A172 (cell line): ENCODE measurements around the gene EFCAB8. TPM values are rescaled to one million over a fixed set of nuclear protein-coding genes. Genes with fewer than 3 reads are reported as not detected.
A peak's percentile ranks its signal among the peaks of the same experiment; 100 is the strongest.
"Not testable (repeated sequence)": the region's sequence is repeated elsewhere in the genome, so short reads cannot be mapped to it uniquely, and the experiment has no call there.

Experiments used
- DNase-seq: peaks from one replicate; pipeline ENCODE4 v3.0.0-alpha.2; 2015; ENCODE audit warnings: low spot score
- total RNA-seq: library from RNA; depleted of rRNA; stranded (reverse); fragments of >200 nt; shearing (Covaris generic); gene quantifications from 2 replicates; pipeline ENCODE4 v1.2.3, GENCODE V29; 2014

The EFCAB8 gene
- total RNA-seq, 1 experiment from 2014 or later: not detected

- DNase-seq: no peak
Observed at GRCh38 chr20:32841174-32841573, 17.5 kb upstream of the EFCAB8 start.

DNA sequence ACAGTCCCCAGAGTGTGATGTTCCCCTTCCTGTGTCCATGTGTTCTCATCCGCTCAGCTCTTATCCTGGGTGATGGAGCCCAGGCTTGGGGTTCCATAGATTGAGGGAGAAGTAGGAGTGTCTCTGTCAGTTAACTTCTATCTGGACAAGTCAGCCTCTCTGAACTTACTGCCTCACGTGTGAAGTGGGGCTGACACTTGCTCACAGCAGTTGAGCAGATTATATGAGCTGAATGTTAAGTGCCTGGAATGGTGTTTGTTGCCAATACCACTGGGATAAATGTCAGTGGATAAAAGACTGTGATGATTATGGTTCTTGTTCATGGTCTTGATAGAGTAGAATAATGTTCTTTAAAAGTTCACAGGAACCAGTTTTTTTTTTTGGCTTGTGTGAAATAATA, 17.1 kb upstream of the EFCAB8 start:
- no peak for DNase-seq

DNA sequence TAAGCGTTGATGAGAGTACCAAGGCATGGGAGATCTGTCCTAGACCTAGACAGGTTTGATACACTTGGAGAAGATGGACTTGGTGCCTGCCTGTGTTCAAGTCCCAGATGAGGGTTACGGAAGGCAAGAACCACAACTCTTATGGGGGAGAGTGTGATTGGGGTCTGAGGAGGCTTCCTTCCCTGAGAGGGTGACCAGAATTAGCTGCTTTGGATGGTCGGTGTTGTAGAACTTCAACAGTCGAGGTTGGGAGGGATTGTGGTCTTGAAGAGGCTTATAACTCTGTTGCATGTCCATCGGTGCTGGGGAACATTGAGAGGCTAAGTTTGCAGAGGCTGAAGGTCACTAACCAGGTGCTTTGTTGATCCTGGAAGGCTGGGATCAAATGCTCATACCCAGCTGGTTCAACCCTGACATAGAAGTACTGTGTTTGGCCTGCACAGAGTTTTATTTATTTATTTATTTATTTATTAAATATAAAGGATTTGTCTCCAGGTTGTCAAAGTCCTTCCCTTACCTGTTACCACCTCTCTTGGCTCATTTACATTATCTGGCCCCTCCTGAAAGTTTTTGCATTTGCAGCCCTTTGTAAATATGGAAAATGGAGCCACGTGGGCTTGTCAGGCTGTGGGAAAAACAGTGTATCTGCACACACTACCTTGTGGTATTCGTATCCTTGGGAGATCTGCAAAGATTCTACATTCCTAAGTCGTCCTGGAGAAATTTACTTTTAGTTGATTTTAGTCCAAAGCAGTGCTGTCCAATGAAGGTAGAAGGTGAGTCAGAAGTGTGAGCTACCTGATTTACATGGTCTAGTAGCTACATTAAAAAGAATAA, 15.8 kb upstream of the EFCAB8 start:
- no peak for DNase-seq

DNA sequence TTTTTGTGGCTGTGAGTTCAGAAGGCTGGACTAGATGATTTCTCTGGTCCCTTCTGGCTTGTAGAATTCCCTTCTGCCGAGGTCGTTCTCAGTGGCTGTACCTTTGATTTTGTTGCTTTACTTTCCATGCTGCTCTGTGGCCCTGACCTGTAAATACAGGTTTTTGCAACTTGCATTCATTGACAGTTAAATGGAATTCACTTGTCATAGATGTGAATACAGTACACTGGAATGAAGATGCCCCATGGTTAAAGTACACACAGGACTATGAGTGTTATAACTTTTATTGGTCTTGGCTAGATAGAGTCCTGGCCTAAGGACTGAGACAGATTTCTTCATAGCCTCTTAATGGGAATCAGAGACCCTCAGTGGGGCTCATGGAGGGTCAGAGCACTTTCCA, 12.9 kb upstream of the EFCAB8 start:
- DNase-seq: no peak

DNA sequence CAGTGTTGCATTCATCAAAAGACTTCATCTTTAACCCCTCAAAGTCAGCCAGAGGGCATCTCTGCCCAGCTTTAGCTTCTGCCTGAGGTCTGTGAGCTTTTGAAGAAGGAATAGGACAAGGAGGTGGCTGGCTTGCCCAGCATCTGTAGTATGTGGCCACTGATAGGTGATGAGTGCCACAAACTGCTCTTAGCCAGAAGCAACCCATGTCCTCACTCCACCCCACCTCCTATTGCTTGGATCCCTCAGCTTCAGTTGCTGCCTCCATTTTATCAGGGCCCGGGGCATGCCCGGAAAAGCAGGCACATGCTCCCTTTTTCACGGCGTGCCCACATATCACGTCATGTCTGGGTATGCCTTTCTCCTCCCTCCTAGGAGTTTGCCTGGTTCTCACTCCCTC, 11.9 kb upstream of the EFCAB8 start:
- DNase-seq: no peak

GRCh38 chr20:32847964-32848363, 10.8 kb upstream of the EFCAB8 start:
- no peak for DNase-seq

DNA sequence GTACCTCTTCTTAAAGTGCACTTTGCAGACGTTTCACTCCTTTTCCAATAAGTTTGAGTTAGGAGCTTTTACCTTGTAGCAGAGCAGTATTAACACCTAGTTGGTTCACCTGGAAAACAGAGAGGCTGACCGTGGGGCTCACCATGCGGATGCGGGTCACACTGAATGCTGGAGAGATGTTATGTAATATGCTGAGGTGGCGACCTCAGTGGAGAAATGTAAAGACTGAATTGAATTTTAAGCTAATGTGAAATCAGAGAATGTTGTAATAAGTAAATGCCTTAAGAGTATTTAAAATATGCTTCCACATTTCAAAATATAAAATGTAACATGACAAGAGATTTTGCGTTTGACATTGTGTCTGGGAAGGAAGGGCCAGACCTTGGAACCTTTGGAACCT, 9.9 kb upstream of the EFCAB8 start:
- no peak for DNase-seq

- DNase-seq: no peak
Observed at GRCh38 chr20:32849577-32849976, 9.1 kb upstream of the EFCAB8 start.

DNA sequence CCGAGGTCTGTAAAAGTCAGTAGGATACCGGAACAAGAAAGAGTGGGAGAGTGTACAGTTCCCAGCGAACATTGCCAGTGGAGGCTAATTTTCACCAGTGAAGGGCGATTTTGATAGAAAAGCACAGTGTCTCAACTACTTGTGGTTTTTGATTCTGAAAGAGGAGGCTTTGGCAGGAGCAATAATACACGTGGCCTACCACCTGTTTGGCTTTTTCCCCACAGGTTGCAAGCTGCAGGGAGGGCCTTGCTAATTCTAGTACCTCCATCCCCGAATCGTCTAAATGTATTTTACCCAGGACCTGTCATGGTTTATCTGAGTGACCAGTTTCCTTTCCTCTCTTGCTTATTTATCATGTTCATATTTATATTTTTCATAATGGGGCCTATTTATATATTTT, 3.3 kb upstream of the EFCAB8 start:
- DNase-seq: no peak

GRCh38 chr20:32858189-32858588, 534 bp upstream of the EFCAB8 start:
- DNase-seq: no peak

GRCh38 chr20:32861446-32861845, 2.7 kb downstream of the EFCAB8 start:
- no peak for DNase-seq

DNA sequence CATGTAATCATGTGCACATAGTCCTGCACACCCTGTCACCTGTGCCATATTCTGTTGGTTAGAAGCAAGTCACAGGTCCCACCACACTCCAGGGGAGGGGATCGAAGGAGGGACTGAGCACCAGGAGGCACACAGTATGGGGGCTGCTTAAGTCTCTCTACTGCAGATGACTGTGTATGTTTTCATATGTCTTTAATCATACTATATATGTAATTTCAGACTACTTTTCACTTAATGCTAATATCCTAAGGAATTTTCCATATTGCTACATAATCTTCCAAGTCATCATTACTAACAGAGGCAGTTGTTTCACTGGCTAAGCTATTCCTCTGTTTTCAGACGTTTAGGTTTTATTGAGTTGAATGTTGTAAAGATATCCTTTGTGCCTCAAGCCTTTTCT, 10.8 kb downstream of the EFCAB8 start:
- DNase-seq: no peak

- not testable (repeated sequence) for DNase-seq
Observed at GRCh38 chr20:32870526-32870925, 11.8 kb downstream of the EFCAB8 start.

DNA sequence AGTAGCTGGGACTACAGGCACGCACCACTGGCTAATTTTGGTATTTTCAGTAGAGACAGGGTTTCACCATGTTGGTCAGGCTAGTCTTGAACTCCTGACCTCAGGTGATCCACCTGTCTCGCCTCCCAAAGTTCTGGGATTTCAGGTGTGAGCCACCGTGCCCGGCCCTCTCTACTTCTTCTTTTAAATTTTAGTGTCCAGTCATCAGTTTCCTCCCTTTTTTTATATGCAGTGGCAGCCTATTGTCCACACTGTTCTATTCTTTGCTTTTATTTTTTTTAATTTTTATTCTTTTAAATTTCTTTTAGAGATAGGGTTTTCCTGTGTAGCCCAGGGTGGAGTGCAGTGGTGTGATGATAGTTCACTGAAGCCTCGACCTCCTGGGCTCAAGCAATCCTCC, 12.3 kb downstream of the EFCAB8 start:
- no peak for DNase-seq

DNA sequence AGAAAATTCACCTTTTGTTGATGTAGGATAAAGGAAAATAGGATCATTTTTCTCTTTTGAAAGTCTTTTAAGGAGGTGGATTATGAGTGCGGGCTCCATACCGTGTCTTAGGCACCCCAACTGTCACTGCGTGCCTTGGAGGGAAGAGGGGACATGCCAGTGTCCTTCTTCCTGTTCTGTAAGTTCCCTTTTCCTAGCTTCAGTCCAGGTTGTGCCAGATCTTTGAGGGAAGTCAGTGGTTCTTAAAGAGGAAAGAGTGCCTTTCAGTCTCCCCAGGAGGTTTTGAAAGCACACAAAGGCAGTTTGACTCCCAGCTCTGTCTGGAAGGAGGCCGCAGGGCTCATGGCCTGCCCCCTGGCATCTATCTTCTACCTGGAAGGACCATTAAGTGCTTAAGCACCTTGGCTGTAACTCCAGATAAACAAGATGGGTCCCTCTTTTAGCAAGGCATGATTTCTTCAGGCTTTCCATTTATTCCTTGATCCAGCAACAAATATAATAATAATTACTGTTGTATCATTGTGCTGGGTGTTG, 13.0 kb downstream of the EFCAB8 start:
- DNase-seq: no peak

- DNase-seq: no peak
Observed at GRCh38 chr20:32872266-32872665, 13.5 kb downstream of the EFCAB8 start.

- DNase-seq: no peak
Observed at GRCh38 chr20:32875673-32876072, 16.9 kb downstream of the EFCAB8 start.

- peak; percentile 34 for DNase-seq
Observed at GRCh38 chr20:32877507-32877906, 18.8 kb downstream of the EFCAB8 start.

DNA sequence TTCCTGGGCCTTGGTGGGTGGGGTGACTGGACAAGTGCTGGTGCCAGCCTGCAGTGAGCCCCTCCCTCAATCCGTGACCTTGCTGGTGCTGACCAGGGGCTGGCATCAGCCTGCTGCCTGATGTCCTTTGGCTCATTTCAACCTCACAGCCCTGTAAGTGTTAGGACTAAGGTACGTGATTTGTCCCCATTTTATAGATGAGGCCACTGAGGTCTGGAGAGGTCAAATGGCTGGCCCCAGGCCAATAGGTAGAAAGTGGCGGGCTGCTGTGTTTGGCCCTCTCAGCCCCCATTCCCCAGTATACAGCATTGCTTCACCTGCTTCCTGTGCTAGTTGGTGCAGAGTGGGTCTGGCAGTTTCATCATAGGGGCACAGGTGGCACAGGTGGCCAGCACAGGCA, 20.1 kb downstream of the EFCAB8 start:
- no peak for DNase-seq

DNA sequence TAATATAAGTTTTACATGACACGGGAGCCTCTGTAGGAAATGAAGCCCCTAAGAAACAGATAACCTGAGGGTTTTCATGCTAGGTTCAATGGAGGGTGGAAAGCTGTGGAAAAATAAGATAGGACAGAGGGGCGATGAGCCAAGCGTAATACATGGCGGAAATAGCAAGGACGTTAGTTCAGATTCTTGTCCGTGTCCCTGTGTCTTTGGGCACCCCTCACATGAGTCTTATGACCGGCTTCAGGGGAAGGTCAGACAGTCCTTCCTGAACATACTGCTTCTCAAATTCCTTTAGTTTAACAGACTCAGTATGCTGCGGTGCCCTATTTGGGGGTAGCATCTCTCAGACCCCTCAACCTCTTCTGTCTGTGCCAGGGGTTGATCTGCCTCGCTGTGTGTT, 20.8 kb downstream of the EFCAB8 start:
- no peak for DNase-seq

GRCh38 chr20:32880635-32881034, 21.9 kb downstream of the EFCAB8 start:
- DNase-seq: no peak

DNA sequence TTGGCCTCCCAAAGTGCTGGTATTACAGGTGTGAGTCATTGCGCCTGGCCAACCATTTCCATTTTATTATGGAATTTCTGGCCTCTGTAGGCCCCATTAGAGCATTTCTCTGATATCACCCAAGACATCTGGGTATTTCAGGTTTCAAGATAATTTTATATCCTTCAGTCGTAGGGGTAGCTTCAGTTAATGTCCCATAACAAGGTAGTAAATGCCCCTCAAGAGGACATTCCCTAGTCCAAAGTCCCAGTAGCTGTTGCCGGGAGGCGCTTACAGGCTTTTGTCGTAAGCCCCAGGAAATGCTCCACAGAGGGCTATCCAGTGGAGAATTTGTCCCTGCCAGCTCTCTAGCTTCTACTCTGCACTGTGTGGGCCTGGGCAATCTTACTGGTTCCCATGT, 24.4 kb downstream of the EFCAB8 start:
- no peak for DNase-seq

DNA sequence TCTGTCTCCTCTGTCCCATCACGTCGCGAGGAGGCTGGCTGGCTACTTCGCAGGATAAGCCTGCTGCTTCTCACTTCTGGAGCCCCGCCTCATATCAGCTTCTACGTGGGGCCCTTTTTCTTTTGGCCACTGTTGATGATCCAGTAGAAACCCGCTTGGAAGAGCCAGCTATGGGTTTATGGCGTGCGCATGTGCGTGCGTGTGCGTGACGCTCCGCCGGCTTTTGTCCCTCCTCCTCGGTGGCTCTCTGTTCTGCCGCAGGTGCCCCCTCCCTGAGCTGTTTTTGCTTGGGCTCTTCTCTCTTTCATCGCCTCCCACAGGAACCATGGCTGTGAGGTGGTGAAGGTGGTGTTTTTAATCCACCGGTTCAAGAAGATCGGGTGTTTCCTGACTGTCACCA, 26.5 kb downstream of the EFCAB8 start:
- no peak for DNase-seq

GRCh38 chr20:32885952-32886351, 27.2 kb downstream of the EFCAB8 start:
- no peak for DNase-seq
